Measurements from ENCODE around the gene COL6A1. TPM values are rescaled to one million over a fixed set of nuclear protein-coding genes. Genes with fewer than 3 reads are reported as not detected.

Gene COL6A1
- total and polyA plus RNA-seq, 10 donors, result 76.5 to 190 (median 129) TPM

DNA sequence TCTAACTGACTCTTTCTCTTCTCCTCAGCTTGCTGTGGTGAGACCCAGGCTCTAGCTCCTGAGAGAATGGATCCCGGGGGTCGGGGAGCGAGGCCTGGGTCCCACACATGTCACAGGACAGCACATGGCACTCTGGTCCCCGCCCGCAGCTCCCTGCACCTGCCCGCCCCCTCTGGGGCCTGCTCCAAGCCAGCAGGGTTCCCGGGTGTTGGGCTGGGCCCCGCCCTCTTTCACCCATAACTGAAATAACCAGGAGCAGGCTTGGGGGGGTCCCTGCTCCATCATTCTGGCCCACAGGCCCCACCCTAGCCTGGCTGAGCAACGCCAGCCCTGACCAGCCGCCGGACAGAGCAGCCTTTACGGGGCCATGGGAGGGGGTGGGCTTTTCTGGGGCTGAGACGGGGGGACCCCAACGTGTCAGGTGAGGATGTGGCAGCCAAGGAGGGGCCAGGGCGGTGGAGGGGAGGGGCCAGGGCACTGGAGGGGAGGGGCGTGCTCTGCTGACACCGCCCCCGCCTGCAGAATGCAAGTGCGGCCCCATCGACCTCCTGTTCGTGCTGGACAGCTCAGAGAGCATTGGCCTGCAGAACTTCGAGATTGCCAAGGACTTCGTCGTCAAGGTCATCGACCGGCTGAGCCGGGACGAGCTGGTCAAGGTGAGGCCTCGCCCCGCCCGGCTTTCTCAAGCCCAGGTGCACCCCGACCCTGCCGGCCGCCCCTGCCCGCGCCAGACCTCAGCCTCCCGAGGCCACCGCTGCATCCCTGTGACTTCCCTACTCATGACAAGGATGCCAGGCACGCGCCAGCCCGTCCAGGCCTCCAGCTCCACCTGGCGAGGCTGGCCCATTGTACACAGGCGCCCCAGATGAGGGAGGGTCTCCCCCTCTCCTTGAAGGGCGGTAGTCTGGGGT lies 19.4 kb downstream of the COL6A1 start:
- Histone ChIP-seq H3K9me3 (peaks cover 0 to 9% (median 0%) of the 10 kb centered on the region in 8 donors), H3K27me3 (replicated peaks in 1 of 7) (no peaks in the 10 kb centered on the region), H3K27ac (no peak overlapping the region), H3K4me3 (no peak overlapping the region), H3K36me3 (peaks cover 0 to 73% (median 16%) of the 10 kb centered on the region in 6 donors), H3K4me1 (no peaks in the 10 kb centered on the region)
- 83 to 89% (median 85%) methylated on average over 38 to 44 of the region's 44 CpGs for WGBS, 5 donors
- no peak for TF ChIP-seq POLR2A (IDR thresholded peaks at IDR 0.05)
- TF ChIP-seq POLR2AphosphoS5 (IDR thresholded peaks at IDR 0.05), result peak in 1 of 3 donors; percentile 26
- intact Hi-C loops (cut with DNase I; ENCODE audit: low total_unique reads), result no loop called here
- DNase-seq, result peak; percentile 64

DNA sequence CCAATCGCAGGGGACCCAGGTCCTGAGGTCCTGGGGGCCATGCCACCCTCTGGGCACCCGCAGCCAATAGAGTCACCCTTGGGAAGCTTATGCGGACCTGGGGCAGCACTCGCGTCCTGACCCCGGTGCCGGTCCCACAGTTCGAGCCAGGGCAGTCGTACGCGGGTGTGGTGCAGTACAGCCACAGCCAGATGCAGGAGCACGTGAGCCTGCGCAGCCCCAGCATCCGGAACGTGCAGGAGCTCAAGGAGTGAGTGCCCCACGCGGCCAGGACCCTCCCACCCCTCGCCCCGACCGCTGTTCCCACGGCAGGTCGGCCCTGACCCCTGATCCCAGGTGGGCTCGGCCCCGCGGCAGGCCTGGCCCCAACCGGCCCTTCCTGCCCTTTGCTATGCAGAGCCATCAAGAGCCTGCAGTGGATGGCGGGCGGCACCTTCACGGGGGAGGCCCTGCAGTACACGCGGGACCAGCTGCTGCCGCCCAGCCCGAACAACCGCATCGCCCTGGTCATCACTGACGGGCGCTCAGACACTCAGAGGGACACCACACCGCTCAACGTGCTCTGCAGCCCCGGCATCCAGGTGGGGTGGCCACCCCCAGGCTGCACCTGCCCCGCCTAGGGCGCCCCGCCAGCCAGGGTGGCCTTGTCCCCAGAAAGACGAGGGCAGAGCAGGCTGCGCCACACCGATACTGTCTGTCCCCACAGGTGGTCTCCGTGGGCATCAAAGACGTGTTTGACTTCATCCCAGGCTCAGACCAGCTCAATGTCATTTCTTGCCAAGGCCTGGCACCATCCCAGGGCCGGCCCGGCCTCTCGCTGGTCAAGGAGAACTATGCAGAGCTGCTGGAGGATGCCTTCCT lies 20.5 kb downstream of the COL6A1 start:
- WGBS, 5 donors, result 91 to 94% (median 93%) methylated on average over 23 to 51 of the region's 51 CpGs
- DNase-seq, result peak; percentile 55
- Histone ChIP-seq H3K27me3 (replicated peaks in 1 of 7) (no peaks in the 10 kb centered on the region), H3K27ac (no peak overlapping the region), H3K4me3 (no peak overlapping the region), H3K36me3 (peaks cover 0 to 62% (median 16%) of the 10 kb centered on the region in 6 donors), H3K9me3 (peaks cover 0 to 18% (median 0%) of the 10 kb centered on the region in 8 donors), H3K4me1 (no peaks in the 10 kb centered on the region)
- intact Hi-C loops (cut with DNase I; ENCODE audit: low total_unique reads), result no loop called here
- TF ChIP-seq POLR2A (IDR thresholded peaks at IDR 0.05) (no peak), POLR2AphosphoS5 (IDR thresholded peaks at IDR 0.05) (no peak)
- TF ChIP-seq, protein P1, sequence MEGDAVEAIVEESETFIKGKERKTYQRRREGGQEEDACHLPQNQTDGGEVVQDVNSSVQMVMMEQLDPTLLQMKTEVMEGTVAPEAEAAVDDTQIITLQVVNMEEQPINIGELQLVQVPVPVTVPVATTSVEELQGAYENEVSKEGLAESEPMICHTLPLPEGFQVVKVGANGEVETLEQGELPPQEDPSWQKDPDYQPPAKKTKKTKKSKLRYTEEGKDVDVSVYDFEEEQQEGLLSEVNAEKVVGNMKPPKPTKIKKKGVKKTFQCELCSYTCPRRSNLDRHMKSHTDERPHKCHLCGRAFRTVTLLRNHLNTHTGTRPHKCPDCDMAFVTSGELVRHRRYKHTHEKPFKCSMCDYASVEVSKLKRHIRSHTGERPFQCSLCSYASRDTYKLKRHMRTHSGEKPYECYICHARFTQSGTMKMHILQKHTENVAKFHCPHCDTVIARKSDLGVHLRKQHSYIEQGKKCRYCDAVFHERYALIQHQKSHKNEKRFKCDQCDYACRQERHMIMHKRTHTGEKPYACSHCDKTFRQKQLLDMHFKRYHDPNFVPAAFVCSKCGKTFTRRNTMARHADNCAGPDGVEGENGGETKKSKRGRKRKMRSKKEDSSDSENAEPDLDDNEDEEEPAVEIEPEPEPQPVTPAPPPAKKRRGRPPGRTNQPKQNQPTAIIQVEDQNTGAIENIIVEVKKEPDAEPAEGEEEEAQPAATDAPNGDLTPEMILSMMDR (IDR thresholded peaks at IDR 0.05 in 8 of 11, conservative IDR thresholded peaks at IDR 0.05 in 3 of 11), result no peak

DNA sequence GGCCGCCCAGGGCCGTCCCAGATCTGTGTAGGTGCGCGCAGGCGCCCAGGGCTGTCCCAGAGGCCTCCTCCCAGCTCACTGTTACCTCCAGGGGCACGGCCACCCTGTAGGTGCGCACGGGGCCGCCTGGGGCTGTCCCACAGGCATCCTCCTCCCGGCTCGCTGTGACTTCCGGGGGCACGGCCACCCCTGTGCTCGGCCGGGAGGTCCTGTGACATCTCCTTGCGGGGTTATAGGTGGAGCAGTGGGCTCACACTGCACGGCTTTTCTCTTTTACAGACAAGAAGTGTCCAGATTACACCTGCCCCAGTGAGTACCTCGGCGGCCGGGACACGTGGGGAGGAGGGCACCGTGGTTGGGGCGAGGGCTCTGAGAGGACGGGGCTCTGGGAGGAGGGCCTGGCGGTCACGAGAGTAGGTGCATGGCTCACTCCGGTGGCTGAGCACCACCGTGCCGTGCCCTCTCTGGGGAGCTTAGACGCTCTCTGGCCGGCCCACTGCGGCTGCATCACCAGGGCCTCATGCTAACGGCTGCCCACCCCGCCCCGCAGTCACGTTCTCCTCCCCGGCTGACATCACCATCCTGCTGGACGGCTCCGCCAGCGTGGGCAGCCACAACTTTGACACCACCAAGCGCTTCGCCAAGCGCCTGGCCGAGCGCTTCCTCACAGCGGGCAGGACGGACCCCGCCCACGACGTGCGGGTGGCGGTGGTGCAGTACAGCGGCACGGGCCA lies 21.4 kb downstream of the COL6A1 start:
- intact Hi-C loops (cut with DNase I; ENCODE audit: low total_unique reads), result no loop called here
- Histone ChIP-seq H3K36me3 (peaks cover 0 to 53% (median 16%) of the 10 kb centered on the region in 6 donors), H3K9me3 (peaks cover 0 to 26% (median 4%) of the 10 kb centered on the region in 8 donors), H3K4me3 (no peak overlapping the region), H3K27ac (no peak overlapping the region), H3K27me3 (replicated peaks in 1 of 7) (no peaks in the 10 kb centered on the region), H3K4me1 (no peaks in the 10 kb centered on the region)
- DNase-seq, result peak; percentile 53
- TF ChIP-seq, protein P1 (IDR thresholded peaks at IDR 0.05 in 8 of 11, conservative IDR thresholded peaks at IDR 0.05 in 3 of 11), result no peak
- TF ChIP-seq POLR2AphosphoS5 (IDR thresholded peaks at IDR 0.05) (no peak), POLR2A (IDR thresholded peaks at IDR 0.05) (no peak)
- 91 to 96% (median 93%) methylated on average over 40 to 54 of the region's 54 CpGs for WGBS, 5 donors

DNA sequence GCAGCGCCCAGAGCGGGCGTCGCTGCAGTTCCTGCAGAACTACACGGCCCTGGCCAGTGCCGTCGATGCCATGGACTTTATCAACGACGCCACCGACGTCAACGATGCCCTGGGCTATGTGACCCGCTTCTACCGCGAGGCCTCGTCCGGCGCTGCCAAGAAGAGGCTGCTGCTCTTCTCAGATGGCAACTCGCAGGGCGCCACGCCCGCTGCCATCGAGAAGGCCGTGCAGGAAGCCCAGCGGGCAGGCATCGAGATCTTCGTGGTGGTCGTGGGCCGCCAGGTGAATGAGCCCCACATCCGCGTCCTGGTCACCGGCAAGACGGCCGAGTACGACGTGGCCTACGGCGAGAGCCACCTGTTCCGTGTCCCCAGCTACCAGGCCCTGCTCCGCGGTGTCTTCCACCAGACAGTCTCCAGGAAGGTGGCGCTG lies 22.0 kb downstream of the COL6A1 start:
- no peaks in the 10 kb centered on the region for H3K27me3 ChIP-seq (replicated peaks in 1 of 7)
- 91 to 94% (median 92%) methylated on average over 41 to 42 of the region's 42 CpGs for WGBS, 5 donors
- H3K4me1 ChIP-seq, result no peaks in the 10 kb centered on the region
- TF ChIP-seq POLR2A (IDR thresholded peaks at IDR 0.05) (no peak), POLR2AphosphoS5 (IDR thresholded peaks at IDR 0.05) (peak in 1 of 3 donors; percentile 16)
- TF ChIP-seq, protein P1 (IDR thresholded peaks at IDR 0.05 in 8 of 11, conservative IDR thresholded peaks at IDR 0.05 in 3 of 11), result no peak
- intact Hi-C loops (cut with DNase I; ENCODE audit: low total_unique reads), result no loop called here
- no peak overlapping the region for H3K4me3 ChIP-seq
- peak; percentile 73 for DNase-seq
- no peak overlapping the region for H3K27ac ChIP-seq
- peaks cover 0 to 32% (median 10%) of the 10 kb centered on the region in 8 donors for H3K9me3 ChIP-seq
- peaks cover 0 to 47% (median 16%) of the 10 kb centered on the region in 6 donors for H3K36me3 ChIP-seq

Measured in spleen (tissue), 11 donors.